Panc1 (cell line): ENCODE data around the gene GPBP1L1. TPM values are rescaled to one million over a fixed set of nuclear protein-coding genes. Genes with fewer than 3 reads are reported as not detected.

Experiments
- ATAC-seq: fragments of 200-7000 bp; cut with Tn5 transposase; 2 replicates; pipeline ENCODE4 v1.9.1; 2020; ENCODE audit warnings: mild to moderate bottlenecking, moderate library complexity
- BruUV-seq: library from RNA; stranded (reverse); fragments of 400-500 nt; replicated peaks from 2 replicates; lab custom pipeline; 2021; lab: Mats Ljungman, UMichigan
- CTCF ChIA-PET: fragments of 300-600 bp; sonication (Branson Sonifier 250); formaldehyde crosslinking; loops from one replicate; lab custom pipeline; 2022; ENCODE audit warnings: antibody characterized with exemption; lab: Charles Lee
- POLR2A ChIA-PET: fragments of 300-600 bp; sonication (Branson Sonifier 250); formaldehyde crosslinking; loops from one replicate; lab custom pipeline; 2022; ENCODE audit warnings: antibody characterized with exemption; lab: Charles Lee
- DNase-seq: peaks from one replicate; pipeline ENCODE4 v3.0.0-alpha.2; 2010; ENCODE audit warnings: low read depth, low spot score
- H3K27ac ChIP-seq: 2 replicates; pipeline ENCODE4 v1.5.1; 2011; ENCODE audit warnings: mild to moderate bottlenecking, low read length, inconsistent platforms
- H3K27me3 ChIP-seq: fragments of 200-500 bp; sonication (Bioruptor generic); 2 replicates; pipeline ENCODE4 v1.6.0; 2014; ENCODE audit warnings: low read length, inconsistent platforms; ENCODE audit not compliant: control insufficient read depth, insufficient read depth
- H3K36me3 ChIP-seq: fragments of 200-500 bp; sonication (Bioruptor generic); 2 replicates; pipeline ENCODE4 v1.5.1; 2014; ENCODE audit warnings: inconsistent platforms, mild to moderate bottlenecking, low read length, moderate library complexity; ENCODE audit not compliant: control insufficient read depth, insufficient read depth
- H3K4me1 ChIP-seq: 2 replicates; pipeline ENCODE4 v1.5.1; 2011; ENCODE audit warnings: inconsistent platforms, mild to moderate bottlenecking, low read length, moderate library complexity; ENCODE audit not compliant: control insufficient read depth, insufficient read depth
- H3K4me3 ChIP-seq, 2 experiments: 2 replicates each; pipeline ENCODE4 v1.5.1; 2011 to 2012; ENCODE audit warnings: low read depth in 2 of 2, low read length in 2 of 2, mild to moderate bottlenecking in 2 of 2, inconsistent platforms in 1 of 2, moderate library complexity in 1 of 2
- H3K9me3 ChIP-seq: fragments of 200-500 bp; sonication (Bioruptor generic); 2 replicates; pipeline ENCODE4 v1.5.1; 2014; ENCODE audit warnings: low read depth, mild to moderate bottlenecking, inconsistent platforms, low read length, moderate library complexity; ENCODE audit not compliant: control insufficient read depth, insufficient read depth
- CTCF ChIP-seq: fragments of 450-650 bp; IDR thresholded peaks from 2 replicates; pipeline ENCODE4 v1.5.1; 2017; ENCODE audit warnings: mild to moderate bottlenecking
- POLR2AphosphoS5 ChIP-seq: IDR thresholded peaks from 2 replicates; pipeline ENCODE4 v1.6.1; 2012; ENCODE audit warnings: mild to moderate bottlenecking, low read depth, low read length, moderate library complexity
- REST ChIP-seq, 2 experiments: IDR thresholded peaks; 2 replicates each; pipeline ENCODE4 v1.6.1; 2011 to 2012; ENCODE audit warnings: low read depth in 2 of 2, control low read depth in 1 of 2, low read length in 1 of 2, mild to moderate bottlenecking in 1 of 2, moderate library complexity in 1 of 2; ENCODE audit not compliant: insufficient read depth in 1 of 2
- SIN3A ChIP-seq: IDR thresholded peaks from 2 replicates; pipeline ENCODE4 v1.6.1; 2012; ENCODE audit warnings: low read depth, mild to moderate bottlenecking, low read length, moderate library complexity, borderline replicate concordance; ENCODE audit not compliant: insufficient read depth
- TCF7L2 ChIP-seq: IDR thresholded peaks from 2 replicates; pipeline ENCODE4 v1.6.1; 2011; ENCODE audit warnings: mild to moderate bottlenecking, low read depth, low read length, inconsistent platforms
- in situ Hi-C: cut with HindIII; loops from 2 replicates; pipeline ENCODE4 v1.10.0; 2016; ENCODE audit warnings: low sequenced_read_pairs, low pct_unique_long_range_greater_than_20kb
- intact Hi-C: fragments of 100-400 bp; cut with micrococcal nuclease; formaldehyde crosslinking; loops from one replicate; pipeline ENCODE4 v1.10.0; 2022; ENCODE audit not compliant: unreplicated experiment
- total RNA-seq: library from RNA; stranded (reverse); gene quantifications from one replicate; pipeline ENCODE4 v1.2.1, GENCODE V29; 2021; ENCODE audit not compliant: unreplicated experiment

Gene GPBP1L1
- total RNA-seq, 1 experiment from 2014 or later, result 130 TPM

- Histone ChIP-seq H3K9me3 (no peaks in the 10 kb centered on the region), H3K4me3 (no peak overlapping the region), H3K27me3 (no peaks in the 10 kb centered on the region), H3K27ac (no peak overlapping the region), H3K36me3 (no peaks in the 10 kb centered on the region), H3K4me1 (no peaks in the 10 kb centered on the region)
- no TSS peak for BruUV-seq
- intact Hi-C loops, result no loop called here
- ChIA-PET CTCF (no interaction called here), POLR2A (no interaction called here)
- ATAC-seq, result no peak
- TF ChIP-seq TCF7L2 (no peak), REST (IDR thresholded peaks at IDR 0.05; ENCODE audit: insufficient read depth in 1 of 2, low read depth in 2 of 2, low read length in 1 of 2) (no peak), POLR2AphosphoS5 (no peak), CTCF (no peak), SIN3A (no peak)
- in situ Hi-C loops, result no loop called here
- DNase-seq, result no peak
These were observed 19.5 kb downstream of the GPBP1L1 start for GRCh38 chr1:45666836-45667235.

GRCh38 chr1:45660336-45660735 lies 26.0 kb downstream of the GPBP1L1 start:
- ATAC-seq (no peak), DNase-seq (no peak)
- BruUV-seq, result no TSS peak
- no peaks in the 10 kb centered on the region for H3K4me1 ChIP-seq
- in situ Hi-C loops, result no loop called here
- no peaks in the 10 kb centered on the region for H3K27me3 ChIP-seq
- no peak overlapping the region for H3K4me3 ChIP-seq
- CTCF ChIA-PET, result no interaction called here
- POLR2A ChIA-PET, result no interaction called here
- TF ChIP-seq REST (IDR thresholded peaks at IDR 0.05; ENCODE audit: insufficient read depth in 1 of 2, low read depth in 2 of 2, low read length in 1 of 2), result no peak
- TF ChIP-seq SIN3A, result no peak
- TF ChIP-seq CTCF, result no peak
- TF ChIP-seq POLR2AphosphoS5, result no peak
- TF ChIP-seq TCF7L2, result no peak
- H3K9me3 ChIP-seq, result no peaks in the 10 kb centered on the region
- no peak overlapping the region for H3K27ac ChIP-seq
- H3K36me3 ChIP-seq, result peaks cover 25% of the 10 kb centered on the region
- intact Hi-C loops, result no loop called here
